HG03575 (cell line): Measurements from ENCODE around the gene LMNTD1.
"Not testable (repeated sequence)": the region's sequence is repeated elsewhere in the genome, so short reads cannot be mapped to it uniquely, and the experiment has no call there.

Experiments
- ATAC-seq: cut with Tn5 transposase; IDR thresholded peaks from one replicate; pipeline ENCODE4 v1.9.1; 2021; ENCODE audit not compliant: unreplicated experiment, insufficient number of reproducible peaks, low FRiP score; ENCODE audit errors: extremely low read depth

LMNTD1 gene

DNA sequence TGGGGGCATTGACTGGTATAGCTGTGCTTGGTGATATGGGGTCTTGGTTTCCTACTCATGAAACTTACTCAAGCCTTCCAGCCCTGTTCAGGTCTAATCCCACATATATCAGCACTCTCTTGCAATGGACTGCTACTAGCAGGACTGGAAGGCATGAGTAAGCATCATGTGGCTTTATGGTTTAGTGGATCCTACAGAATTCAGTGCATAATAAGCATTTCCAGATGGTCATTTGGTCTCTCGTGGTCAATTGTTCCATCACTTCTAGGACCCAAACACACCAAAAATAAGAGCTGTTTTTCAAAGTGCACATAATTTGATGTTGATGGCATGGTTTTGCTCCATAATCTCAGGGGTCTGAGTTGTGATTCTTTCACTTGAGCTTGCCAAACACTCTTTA is 114.4 kb downstream of the LMNTD1 start:
- no peak for ATAC-seq

DNA sequence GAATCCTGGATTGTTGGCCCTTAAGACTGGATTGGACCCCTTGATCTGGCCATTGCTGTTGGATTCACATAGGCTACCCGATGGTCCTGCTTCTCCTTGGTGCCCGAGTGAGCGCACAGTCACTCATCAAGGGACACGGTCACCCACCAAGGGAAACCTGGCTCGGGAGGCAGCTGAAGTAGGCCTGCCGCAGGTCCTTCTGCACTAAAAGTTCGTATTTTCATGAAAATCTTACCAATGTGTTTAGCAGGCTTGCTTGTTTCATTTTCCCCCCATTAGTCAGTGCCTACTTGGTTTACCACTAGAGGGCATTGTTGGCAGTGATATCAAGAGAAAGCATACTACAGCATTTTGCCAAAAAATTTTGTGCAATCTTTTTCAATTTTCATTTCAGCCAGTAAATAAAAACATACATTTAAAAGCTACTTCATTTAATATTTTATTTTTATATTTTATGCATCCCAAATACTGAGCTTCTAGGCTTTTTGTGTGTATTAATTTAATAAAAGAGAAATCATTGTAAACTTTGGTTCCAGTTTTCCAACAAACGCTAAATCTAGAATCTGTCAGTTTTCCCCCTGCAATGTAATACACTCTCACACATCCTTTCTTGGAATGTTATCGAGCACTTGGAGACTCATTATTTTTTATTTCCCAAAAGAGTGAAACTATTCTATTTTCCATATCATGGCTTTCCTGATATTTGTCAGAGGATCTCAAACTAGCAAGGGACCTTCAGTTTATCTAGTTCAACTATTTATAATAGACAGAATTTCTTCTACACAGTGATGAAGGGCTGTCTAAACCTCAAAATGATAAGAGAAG is 116.7 kb downstream of the LMNTD1 start:
- ATAC-seq = no peak

DNA sequence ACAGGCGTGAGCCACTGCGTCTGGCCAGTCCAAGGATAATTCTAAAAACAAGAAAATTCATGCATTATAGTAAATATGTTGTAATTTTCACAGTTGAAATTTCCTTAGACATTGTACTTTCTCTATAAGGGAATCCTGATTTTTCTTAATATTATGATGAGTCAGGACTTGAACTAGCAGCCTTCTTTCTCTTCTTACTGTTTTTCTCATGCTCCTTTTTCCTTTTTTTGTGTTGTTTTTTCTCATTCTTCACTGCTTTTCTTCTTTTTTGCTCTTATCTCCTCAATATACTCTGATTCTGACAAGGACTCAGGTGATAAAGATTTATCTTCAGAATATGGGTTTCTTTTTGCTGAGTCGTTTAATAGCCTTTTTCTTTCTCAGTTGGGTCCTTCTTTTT is 117.7 kb downstream of the LMNTD1 start:
- ATAC-seq = no peak

DNA sequence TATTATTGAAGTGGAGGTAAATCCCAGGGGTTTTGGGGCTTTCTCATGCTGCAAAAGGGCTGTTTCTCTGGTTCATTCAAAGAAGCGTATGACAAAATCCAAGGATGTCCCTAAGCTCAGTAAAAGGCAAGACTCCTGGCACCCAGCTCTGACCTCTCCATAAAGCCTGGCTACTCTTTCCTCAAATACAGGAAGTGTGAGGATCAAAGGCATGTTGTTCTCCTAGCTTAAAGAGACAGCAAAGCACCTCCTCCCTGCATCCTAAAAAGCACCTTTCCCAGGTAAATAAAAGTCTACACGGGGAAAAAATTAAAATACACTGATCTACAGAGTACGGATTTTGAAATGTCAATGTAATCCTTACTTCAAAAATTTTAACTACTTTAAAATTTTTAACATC is 118.6 kb downstream of the LMNTD1 start:
- no peak for ATAC-seq

DNA sequence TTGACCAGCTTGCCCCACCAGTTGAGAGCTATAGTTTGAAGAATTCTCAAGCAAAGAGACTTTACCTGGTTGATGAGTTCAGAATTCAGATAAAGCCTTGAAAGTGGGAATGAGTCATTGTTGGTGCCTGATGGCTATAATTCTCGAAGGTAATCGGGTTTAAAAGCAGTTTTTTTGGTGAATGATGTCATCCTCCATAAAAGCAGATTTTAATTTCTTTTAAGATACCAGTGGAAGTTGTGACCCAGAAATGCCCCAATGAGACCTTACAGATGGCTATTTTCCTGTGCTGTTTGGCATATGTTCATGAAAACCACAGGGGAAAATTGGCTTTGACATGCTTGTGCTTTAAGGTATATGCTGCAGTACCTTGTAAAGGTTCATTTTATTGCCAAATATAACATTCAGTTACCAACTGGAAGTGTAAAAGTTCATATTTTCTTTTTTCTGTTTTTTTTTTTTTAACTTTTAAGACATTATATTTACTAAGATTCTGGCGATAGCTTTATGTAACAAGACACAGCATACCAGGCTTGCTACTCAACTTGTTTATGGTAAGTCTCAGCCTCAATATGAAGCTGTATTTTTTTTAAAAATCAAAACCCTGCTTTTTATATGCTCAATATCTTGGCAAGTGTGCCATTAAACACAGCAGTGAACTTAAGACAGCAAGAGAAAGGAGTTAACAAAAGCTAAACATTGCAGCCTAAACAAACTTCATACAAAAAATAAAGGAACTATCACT is 119.3 kb downstream of the LMNTD1 start:
- ATAC-seq = no peak

DNA sequence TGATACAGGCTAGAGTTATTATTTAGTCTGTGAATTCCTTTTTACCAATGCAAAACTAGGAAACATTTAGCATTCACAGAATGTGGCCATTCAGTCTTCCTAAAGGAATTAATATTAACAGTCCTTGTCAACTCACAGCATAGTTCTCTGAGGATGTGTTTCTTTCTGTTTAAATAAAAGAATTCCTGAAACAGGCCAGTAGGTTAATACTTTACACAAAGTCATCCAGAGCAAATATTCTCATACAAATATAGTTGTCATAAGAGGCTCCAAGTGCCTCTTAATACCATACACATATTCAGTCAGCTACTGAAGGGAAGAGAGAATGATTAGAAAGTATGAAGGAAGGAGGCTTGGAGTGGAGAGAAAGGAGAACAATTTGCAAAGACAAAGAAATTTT is 120.1 kb downstream of the LMNTD1 start:
- ATAC-seq = no peak

DNA sequence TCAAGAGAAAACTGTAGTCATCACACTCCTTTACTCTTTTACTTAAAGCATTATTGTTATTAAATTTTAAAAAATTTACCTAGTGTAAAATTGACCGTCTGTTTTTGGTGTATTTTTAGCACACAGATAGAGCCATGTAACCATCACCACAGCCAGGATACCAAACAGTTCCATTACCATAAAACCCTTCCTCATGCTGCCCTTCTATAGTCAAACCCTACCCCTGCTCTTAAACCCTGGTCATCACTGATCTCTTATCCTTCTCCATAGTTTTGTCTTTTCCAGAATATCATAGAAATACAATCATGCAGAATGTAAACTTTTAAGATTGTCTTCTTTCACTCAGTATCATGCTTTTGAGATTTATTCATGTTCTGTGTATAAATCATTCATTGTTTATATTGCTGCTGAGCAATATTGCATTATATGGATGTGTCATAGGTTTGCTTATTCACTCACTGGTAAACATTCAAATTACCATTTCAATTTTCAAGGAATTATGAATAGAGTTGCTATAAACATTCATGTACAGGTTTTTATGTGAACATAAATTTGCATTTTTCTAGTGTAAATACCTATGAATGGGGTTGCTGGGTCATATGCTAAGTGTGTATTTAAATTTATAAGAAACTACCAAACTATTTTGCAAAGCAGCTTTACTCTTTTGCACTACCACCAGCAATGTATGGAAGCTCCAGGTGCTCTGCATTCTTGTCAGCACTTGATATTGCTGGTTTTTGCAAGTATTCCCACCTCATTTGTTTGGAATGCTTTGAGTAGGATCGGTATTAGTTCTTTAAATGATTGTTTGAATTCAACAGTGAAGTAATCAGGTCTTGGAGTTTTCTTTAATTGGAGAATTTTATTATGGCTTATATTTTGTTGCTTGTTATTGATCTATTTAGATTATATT is 125.5 kb downstream of the LMNTD1 start:
- no peak for ATAC-seq

DNA sequence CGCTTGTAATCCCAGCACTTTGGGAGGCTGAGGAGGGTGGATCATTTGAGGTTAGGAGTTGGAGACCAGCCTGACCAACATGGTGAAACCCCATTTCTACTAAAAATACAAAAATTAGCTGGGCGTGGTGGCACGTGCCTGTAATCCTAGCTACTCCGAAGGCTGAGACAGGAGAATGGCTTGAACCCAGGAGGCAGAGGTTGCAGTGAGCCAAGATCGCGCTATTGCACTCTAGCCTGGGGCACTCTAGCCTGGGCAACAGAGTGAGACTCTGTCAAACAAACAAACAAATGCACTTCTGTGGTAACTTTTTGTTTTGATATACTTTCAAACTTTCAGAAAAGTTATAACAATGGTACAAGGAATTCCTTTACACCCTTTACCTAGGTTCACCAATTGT is 126.3 kb downstream of the LMNTD1 start:
- ATAC-seq = not testable (repeated sequence)
